Measurements from ENCODE around the gene POLR2H.

DNA sequence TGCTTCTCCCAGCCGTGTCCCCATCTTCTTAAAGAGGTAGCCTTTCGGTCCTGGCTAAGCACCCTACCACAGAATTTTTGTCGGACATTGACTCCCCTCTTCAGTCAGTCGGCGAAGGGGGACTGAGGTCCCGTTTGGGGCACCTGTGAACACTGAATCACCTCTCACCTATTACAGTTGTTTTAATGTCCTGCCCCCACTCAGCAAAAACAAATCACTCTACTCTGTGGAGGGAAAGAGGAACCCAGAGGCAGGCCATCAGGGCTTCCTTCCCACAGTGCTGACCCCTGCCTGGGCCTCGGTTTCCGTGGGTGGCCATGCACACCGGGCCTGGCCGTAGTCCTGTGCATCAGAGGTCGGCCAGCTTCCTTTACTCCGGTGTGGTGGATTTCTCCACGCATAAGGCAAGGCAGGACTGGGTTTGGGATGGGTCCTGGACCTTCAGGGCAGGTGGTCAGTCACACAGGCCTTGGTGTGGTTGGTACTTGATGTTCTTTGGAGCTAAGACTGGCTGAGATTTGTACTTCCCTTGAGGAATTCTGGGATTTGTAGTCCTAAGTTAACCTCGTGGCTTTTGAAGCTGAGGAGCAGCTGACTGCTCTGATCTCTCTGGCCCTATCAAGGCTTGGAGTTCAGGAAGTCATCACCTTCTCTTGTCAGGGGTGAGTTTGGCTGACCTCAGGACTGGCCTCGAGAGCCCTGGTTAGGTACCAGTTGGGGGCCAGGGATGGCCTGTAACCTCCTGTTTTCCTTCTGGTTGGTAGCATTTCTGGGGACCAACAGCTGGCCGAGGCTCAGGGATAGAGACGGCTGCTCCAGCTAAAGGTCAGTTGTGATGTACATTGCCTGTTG is 24.7 kb upstream of the POLR2H start:
- TF ChIP-seq, protein P1, sequence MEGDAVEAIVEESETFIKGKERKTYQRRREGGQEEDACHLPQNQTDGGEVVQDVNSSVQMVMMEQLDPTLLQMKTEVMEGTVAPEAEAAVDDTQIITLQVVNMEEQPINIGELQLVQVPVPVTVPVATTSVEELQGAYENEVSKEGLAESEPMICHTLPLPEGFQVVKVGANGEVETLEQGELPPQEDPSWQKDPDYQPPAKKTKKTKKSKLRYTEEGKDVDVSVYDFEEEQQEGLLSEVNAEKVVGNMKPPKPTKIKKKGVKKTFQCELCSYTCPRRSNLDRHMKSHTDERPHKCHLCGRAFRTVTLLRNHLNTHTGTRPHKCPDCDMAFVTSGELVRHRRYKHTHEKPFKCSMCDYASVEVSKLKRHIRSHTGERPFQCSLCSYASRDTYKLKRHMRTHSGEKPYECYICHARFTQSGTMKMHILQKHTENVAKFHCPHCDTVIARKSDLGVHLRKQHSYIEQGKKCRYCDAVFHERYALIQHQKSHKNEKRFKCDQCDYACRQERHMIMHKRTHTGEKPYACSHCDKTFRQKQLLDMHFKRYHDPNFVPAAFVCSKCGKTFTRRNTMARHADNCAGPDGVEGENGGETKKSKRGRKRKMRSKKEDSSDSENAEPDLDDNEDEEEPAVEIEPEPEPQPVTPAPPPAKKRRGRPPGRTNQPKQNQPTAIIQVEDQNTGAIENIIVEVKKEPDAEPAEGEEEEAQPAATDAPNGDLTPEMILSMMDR (conservative IDR thresholded peaks at IDR 0.05 in 1 of 2, IDR thresholded peaks at IDR 0.05 in 1 of 2; ENCODE audit: extremely low read depth in 1 of 2, insufficient read depth in 1 of 2, low read depth in 1 of 2, low read length in 2 of 2), result no peak
- TF ChIP-seq EZH2 (IDR thresholded peaks at IDR 0.05; ENCODE audit: borderline replicate concordance, low read length), result no peak
